ENCODE measurements around the gene PDCD7.
"Not testable (repeated sequence)": the region's sequence is repeated elsewhere in the genome, so short reads cannot be mapped to it uniquely, and the experiment has no call there.

PDCD7 gene

DNA sequence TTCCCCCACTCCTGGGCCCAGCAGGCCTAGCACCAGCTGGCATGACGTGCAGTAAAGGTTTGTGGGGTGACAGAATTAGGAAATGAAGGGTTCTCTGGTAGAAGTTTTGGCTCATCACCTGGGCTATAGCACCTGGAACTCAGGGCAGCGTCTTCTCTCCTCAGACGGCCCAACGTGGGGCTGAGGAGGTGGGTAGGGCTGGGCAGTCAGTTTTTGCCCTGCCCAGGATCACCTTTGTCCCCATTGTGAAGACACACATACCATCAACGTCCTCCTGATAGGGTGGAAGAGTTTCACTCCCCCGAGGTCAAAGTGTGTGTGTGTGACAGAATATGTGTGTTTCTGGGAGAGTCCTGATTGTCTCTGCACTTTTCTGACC, 45.0 kb downstream of the PDCD7 start:
- no peak for DNase-seq

- no peak for DNase-seq
These were observed 45.5 kb downstream of the PDCD7 start for GRCh38 chr15:65087873-65088642.

GRCh38 chr15:65087411-65087810, 46.2 kb downstream of the PDCD7 start:
- DNase-seq: peak in 2 of 3 experiments; percentile 14 to 24

GRCh38 chr15:65086680-65087111, 46.9 kb downstream of the PDCD7 start:
- DNase-seq: no peak

- DNase-seq: peak in 2 of 3 experiments; percentile 22 to 50
These were observed 47.5 kb downstream of the PDCD7 start for GRCh38 chr15:65085990-65086679.

DNA sequence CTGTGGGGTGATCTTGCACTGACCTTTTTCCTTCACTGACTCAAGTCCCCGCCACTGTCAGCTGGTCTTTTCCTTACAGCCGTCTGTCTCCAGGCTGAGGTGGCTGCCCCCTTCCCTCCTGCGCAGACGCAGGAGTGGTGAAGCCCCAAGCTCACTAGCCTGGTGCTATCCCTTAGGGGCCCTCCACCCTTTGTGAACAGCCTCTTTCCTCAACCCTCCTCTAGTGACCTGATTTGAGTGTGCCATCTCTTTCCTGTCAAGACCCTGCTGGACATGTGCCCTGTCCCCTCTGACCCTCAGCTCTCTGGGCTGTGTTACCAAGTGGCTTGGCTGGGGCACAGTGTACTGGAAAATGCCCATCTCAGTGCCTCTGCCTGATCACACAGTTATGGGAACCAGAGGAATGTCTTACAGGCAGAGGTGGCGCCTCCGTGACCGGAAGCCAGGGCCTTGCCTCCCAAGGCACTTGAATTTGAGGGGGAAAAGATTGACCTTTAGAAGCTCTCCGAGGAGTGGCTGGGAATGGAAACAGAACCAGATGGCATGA, 48.3 kb downstream of the PDCD7 start:
- no peak for DNase-seq

DNA sequence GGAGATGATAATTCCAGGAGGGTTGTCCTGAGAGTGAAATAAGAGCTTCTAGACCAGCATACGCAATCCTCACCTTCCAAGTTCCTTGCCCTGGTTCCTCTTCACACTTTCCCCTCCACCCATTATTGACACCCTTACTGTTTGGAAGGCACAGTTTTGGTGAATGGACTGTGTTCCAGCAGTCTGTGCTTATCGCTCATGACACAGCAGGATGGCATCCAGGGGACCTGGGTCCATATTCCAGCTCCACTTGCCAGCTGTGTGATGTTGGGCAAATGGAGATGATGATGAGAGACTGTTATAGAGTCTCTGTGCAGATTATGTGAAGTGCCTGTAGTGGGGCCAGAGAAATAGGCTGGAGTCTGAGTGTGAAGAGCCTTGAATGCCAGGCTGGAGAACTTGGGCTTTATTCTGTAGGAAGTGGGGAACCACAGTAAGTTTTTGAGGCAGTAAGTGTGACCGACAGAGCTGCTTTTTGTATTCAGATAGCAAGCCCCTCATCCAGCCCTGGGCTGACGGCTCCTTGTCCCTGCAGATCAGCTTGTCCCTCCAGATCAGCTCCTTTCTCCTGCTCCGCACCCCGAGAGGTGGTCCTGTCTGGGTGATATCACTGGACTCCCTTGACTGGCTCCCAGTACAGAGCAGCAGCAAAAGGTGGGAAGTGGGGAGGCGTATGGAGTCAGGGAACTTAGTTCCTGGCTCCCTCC, 49.0 kb downstream of the PDCD7 start:
- DNase-seq: no peak

- DNase-seq: peak in 2 of 3 experiments; percentile 25 to 74
These were observed 50.3 kb downstream of the PDCD7 start for GRCh38 chr15:65083262-65083701.

GRCh38 chr15:65082303-65082953, 51.2 kb downstream of the PDCD7 start:
- peak in 2 of 3 experiments; percentile 6 to 27 for DNase-seq

- no peak for DNase-seq
These were observed 51.9 kb downstream of the PDCD7 start for GRCh38 chr15:65081758-65082157.

GRCh38 chr15:65081270-65081669, 52.3 kb downstream of the PDCD7 start:
- DNase-seq: no peak

DNA sequence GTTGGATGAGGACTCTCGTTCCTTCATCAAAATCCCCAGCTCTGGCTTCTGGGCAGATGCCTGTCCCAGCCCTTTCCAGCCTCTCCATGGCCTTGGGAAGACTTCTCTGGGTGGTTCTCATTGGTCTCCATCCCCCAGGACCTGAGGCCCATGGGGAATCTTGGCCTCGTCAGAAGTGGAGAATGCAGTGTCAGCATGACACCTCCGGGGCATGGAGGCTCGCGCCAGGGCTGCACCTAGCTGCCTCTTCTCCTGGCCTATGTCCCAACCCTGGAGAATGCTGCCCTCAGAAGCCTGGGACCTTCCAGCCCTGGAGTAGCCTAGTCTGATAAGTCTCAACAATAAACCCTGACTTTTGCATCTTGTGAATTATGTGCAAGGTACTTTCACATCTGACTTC, 54.0 kb downstream of the PDCD7 start:
- no peak for DNase-seq

- DNase-seq: no peak
These were observed 55.6 kb downstream of the PDCD7 start for GRCh38 chr15:65077981-65078352.

DNA sequence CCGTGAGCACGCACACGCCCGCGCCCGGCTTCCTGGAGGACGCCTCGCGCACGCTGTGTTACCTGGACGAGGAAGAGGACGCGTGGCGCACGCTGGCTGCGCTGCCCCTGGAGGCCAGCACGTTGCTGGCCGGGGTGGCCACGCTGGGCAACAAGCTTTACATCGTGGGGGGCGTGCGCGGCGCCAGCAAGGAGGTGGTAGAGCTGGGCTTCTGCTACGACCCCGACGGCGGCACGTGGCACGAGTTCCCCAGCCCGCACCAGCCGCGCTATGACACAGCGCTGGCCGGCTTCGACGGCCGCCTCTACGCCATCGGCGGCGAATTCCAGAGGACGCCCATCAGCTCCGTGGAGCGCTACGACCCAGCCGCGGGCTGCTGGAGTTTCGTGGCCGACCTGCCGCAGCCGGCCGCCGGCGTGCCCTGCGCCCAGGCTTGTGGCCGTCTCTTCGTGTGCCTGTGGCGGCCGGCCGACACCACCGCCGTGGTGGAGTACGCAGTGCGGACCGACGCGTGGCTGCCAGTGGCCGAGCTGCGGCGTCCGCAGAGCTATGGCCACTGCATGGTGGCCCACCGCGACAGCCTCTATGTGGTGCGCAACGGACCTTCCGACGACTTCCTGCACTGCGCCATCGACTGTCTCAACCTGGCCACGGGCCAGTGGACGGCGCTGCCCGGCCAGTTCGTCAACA, 56.2 kb downstream of the PDCD7 start:
- DNase-seq: no peak

- no peak for DNase-seq
These were observed 56.9 kb downstream of the PDCD7 start, which contains the start of gene KBTBD13 for GRCh38 chr15:65076486-65077290. Gene KBTBD13 (plus strand): TSS chr15:65076746. CDS start chr15:65076816, 70 bp downstream.

DNA sequence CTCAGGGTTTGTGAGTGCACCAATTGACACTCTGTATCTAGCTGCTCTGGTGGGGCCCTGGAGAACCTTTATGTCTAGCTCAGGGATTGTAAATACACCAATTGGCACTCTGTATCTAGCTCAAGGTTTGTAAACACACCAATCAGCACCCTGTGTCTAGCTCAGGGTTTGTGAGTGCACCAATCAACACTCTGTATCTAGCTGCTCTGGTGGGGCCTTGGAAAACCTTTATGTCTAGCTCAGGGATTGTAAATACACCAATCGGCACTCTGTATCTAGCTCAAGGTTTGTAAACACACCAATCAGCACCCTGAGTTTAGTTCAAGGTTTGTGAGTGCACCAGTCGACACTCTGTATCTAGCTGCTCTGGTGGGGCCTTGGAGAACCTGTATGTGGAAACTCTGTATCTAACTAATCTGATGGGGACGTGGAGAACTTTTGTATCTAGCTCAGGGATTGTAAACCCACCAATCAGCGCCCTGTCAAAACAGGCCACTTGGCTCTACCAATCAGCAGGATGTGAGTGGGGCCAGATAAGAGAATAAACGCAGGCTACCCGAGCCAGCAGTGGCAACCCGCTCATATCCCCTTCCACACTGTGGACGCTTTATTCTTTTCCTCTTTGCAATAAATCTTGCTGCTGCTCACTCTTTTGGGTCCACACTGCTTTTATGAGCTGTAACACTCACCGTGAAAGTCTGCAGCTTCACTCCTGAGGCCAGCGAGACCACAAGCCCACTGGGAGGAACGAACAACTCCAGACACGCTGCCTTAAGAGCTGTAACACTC, 57.8 kb downstream of the PDCD7 start:
- DNase-seq: not testable (repeated sequence)

GRCh38 chr15:65074946-65075345, 58.7 kb downstream of the PDCD7 start:
- not testable (repeated sequence) for DNase-seq

DNA sequence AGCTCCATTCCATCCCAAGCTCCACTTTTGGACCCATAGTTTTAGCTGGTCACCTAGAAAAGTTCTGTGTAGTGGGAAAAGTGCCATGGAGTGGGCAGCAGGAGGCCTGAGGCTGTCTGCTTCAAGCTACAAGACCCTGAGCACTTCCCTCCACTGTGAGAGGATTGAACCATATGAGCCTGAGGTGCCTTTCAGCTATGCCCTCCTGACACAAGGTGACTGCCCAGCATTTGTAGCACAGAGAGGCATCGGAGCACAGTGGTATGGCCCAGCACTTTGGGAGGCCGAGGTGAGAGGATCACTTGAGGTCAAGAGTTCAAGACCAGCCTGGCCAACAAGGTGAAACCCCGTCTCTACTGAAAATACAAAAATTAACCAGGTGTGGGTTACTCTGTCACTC, 61.0 kb downstream of the PDCD7 start:
- no peak for DNase-seq

DNA sequence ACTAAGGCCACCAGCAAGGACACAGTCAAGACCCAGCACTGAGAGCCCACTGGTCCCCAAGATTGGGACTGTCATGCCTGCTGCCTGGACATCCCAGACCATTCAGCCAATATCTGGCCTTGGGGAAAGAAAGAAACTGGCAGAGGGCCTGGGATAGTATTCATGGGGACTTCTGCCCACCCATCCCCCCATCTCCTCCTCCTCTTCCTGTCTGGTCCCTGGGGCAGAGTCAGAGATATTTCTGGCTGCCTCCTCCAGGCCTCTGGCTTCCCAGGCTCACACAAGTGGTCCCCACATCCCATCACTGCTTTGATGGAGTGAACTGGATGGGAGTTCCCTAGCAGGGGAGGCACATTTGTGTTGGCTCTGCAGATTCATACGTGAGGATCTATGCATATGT, 61.6 kb downstream of the PDCD7 start:
- no peak for DNase-seq

DNA sequence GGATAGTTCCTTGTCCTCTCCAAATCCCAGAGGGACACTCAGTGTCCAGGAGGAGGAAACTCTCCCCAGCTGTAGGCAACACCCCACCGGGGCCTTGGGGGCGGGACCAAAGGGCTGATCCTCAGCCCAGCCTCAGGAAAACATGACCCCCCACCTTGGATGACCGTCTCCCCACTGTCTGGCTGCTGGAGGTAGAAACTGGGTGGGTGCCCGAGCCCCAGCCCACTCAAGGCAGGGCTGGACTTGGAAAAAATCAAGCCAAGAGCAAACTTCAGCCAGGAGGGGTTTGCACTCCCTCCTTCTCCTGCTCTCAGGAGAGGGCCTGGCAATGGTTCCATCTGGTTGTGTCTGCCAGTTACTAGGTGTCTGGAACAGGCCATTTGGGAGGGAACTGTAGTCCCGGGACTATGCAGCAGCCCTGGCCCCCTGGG, 62.2 kb downstream of the PDCD7 start:
- DNase-seq: no peak

All from NCI-H1417 (cell line).